GM21526 (cell line): ENCODE results near the gene DOK7.

ENCODE experiments used
- ATAC-seq: cut with Tn5 transposase; IDR thresholded peaks from one replicate; pipeline ENCODE4 v1.9.1; 2021; ENCODE audit warnings: moderate library complexity; ENCODE audit not compliant: unreplicated experiment, low FRiP score

DOK7 gene

GRCh38 chr4:3484057-3484973 is 21.2 kb downstream of the DOK7 start:
- no peak for ATAC-seq

- ATAC-seq: no peak
These were observed 22.1 kb downstream of the DOK7 start for GRCh38 chr4:3485011-3485791.

GRCh38 chr4:3485886-3486540 is 22.9 kb downstream of the DOK7 start:
- no peak for ATAC-seq

- ATAC-seq: no peak
These were observed 23.7 kb downstream of the DOK7 start for GRCh38 chr4:3486541-3487540.

GRCh38 chr4:3487861-3488260 is 24.8 kb downstream of the DOK7 start:
- no peak for ATAC-seq

GRCh38 chr4:3488820-3489219 is 25.7 kb downstream of the DOK7 start:
- ATAC-seq: no peak

GRCh38 chr4:3489451-3489962 is 26.4 kb downstream of the DOK7 start:
- no peak for ATAC-seq

GRCh38 chr4:3491681-3492405 is 28.7 kb downstream of the DOK7 start:
- no peak for ATAC-seq

- no peak for ATAC-seq
These were observed 29.9 kb downstream of the DOK7 start for GRCh38 chr4:3492741-3493719.

GRCh38 chr4:3493720-3494461 is 30.8 kb downstream of the DOK7 start:
- ATAC-seq: no peak

- no peak for ATAC-seq
These were observed 31.4 kb downstream of the DOK7 start for GRCh38 chr4:3494462-3494871.

- ATAC-seq: no peak
These were observed 32.3 kb downstream of the DOK7 start for GRCh38 chr4:3495204-3495975.

- ATAC-seq: no peak
These were observed 32.9 kb downstream of the DOK7 start for GRCh38 chr4:3496021-3496420.

- ATAC-seq: no peak
These were observed 34.0 kb downstream of the DOK7 start for GRCh38 chr4:3497095-3497494.

- ATAC-seq: no peak
These were observed 34.6 kb downstream of the DOK7 start for GRCh38 chr4:3497523-3498389.

GRCh38 chr4:3498407-3498806 is 35.3 kb downstream of the DOK7 start:
- ATAC-seq: no peak
